Mucosa of stomach (tissue), 1 donor: ENCODE measurements around the gene NMT2.
"Not testable (repeated sequence)": the region's sequence is repeated elsewhere in the genome, so short reads cannot be mapped to it uniquely, and the experiment has no call there.

Source experiments
- H3K27me3 ChIP-seq: one replicate; pipeline ENCODE4 v1.7.0; 2013; ENCODE audit warnings: mild to moderate bottlenecking, low read length; ENCODE audit not compliant: control insufficient read depth, insufficient read depth
- H3K36me3 ChIP-seq: one replicate; pipeline ENCODE4 v1.7.0; 2013; ENCODE audit warnings: low read length; ENCODE audit not compliant: control insufficient read depth, insufficient read depth
- H3K4me1 ChIP-seq: one replicate; pipeline ENCODE4 v1.7.0; 2013; ENCODE audit warnings: mild to moderate bottlenecking, low read length; ENCODE audit not compliant: control insufficient read depth, insufficient read depth
- H3K4me3 ChIP-seq: one replicate; pipeline ENCODE4 v1.7.0; 2013; ENCODE audit warnings: low read length
- H3K9ac ChIP-seq: one replicate; pipeline ENCODE4 v1.7.0; 2013; ENCODE audit warnings: mild to moderate bottlenecking, low read length, moderate library complexity
- H3K9me3 ChIP-seq: one replicate; pipeline ENCODE4 v1.7.0; 2013; ENCODE audit warnings: mild to moderate bottlenecking, low read length, moderate library complexity; ENCODE audit not compliant: control insufficient read depth
- donor health status: Pancreatic carcinoma.

NMT2 gene

GRCh38 chr10:15168291-15168785, at the start of gene NMT2:
NMT2 (minus strand) TSS chr10:15168693; CDS start chr10:15168612, 81 bp downstream.
- Histone ChIP-seq H3K4me1 (peaks cover 16% of the 10 kb centered on the region), H3K27me3 (no peaks in the 10 kb centered on the region), H3K9me3 (no peaks in the 10 kb centered on the region), H3K36me3 (no peaks in the 10 kb centered on the region), H3K4me3 (peak within 1 kb of the TSS; percentile 27), H3K9ac (peak within 1 kb of the TSS; percentile 73)

- Histone ChIP-seq H3K4me3 (no peak overlapping the region), H3K27me3 (no peaks in the 10 kb centered on the region), H3K4me1 (no peaks in the 10 kb centered on the region), H3K36me3 (no peaks in the 10 kb centered on the region), H3K9me3 (no peaks in the 10 kb centered on the region), H3K9ac (no peak overlapping the region)
These were observed 48.2 kb upstream of the NMT2 start for GRCh38 chr10:15216700-15217099.

GRCh38 chr10:15214237-15214636, 45.7 kb upstream of the NMT2 start:
- Histone ChIP-seq H3K4me1 (no peaks in the 10 kb centered on the region), H3K9ac (no peak overlapping the region), H3K27me3 (no peaks in the 10 kb centered on the region), H3K36me3 (no peaks in the 10 kb centered on the region), H3K9me3 (no peaks in the 10 kb centered on the region), H3K4me3 (no peak overlapping the region)

GRCh38 chr10:15213461-15213861, 45.0 kb upstream of the NMT2 start:
- Histone ChIP-seq H3K4me3 (no peak overlapping the region), H3K27me3 (no peaks in the 10 kb centered on the region), H3K36me3 (no peaks in the 10 kb centered on the region), H3K9ac (no peak overlapping the region), H3K4me1 (no peaks in the 10 kb centered on the region), H3K9me3 (no peaks in the 10 kb centered on the region)

DNA sequence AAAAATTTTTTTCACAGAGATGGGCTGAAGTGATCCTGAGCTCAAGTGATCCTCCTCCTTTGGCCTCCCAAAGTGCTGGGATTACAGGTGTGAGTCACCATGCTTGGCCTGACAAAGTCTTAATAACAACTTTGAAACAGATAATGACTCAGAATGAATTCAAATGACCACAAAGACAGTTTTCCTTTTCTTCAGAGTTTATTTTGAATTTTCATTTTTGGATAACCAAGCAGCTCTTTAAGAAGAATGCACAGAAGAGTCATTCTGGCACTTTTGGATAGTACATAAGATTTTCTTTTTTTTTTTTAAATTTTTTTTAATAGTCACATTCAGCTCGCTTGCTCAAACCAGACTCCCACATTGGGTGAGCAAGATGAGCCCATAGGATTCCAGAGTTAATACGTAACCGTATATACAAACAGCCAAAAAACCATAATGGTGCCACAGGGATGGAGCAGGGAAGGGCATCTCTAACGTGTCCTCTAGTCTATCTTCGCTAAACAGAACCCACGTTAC, 43.0 kb upstream of the NMT2 start:
- no peaks in the 10 kb centered on the region for H3K36me3 ChIP-seq
- no peak overlapping the region for H3K9ac ChIP-seq
- no peaks in the 10 kb centered on the region for H3K27me3 ChIP-seq
- no peaks in the 10 kb centered on the region for H3K4me1 ChIP-seq
- H3K9me3 ChIP-seq, result no peaks in the 10 kb centered on the region
- H3K4me3 ChIP-seq, result no peak overlapping the region

GRCh38 chr10:15210521-15210920, 42.0 kb upstream of the NMT2 start:
- H3K9ac ChIP-seq, result no peak overlapping the region
- no peak overlapping the region for H3K4me3 ChIP-seq
- no peaks in the 10 kb centered on the region for H3K27me3 ChIP-seq
- no peaks in the 10 kb centered on the region for H3K4me1 ChIP-seq
- no peaks in the 10 kb centered on the region for H3K36me3 ChIP-seq
- no peaks in the 10 kb centered on the region for H3K9me3 ChIP-seq

DNA sequence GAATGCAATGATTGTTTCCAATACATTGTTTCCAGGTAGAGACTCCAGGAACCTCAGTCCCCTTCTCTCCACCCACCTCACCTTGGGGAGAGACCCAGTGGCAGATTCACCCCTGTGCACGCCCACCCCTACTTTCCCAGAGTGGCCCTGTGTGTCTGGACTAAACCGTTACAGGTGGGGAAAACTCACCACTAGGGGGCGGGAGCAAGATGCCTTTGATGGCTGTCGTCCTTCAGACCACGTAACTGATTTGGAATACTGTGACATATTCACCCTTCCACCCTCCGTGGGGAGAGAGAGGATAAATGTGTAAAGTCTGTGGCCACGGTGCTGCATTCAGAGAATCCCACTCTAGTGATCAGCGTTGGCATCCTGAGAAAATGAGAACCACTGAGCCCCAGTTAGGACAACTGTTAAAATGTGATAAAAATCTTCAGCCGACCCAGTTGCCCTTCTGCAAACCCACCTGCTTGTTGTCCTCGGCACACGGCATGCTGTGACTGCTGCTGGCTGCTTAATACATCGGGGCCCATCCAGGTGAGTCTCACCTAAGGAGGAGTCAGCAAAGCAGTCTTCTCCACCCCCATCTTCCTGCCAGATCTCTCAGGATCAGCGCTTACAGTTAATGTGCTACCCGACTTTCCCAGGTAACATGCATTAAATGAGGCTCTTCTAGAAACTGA, 41.5 kb upstream of the NMT2 start:
- Histone ChIP-seq H3K9ac (no peak overlapping the region), H3K4me1 (no peaks in the 10 kb centered on the region), H3K36me3 (no peaks in the 10 kb centered on the region), H3K27me3 (no peaks in the 10 kb centered on the region), H3K9me3 (no peaks in the 10 kb centered on the region), H3K4me3 (no peak overlapping the region)

GRCh38 chr10:15208221-15208620, 39.7 kb upstream of the NMT2 start:
- Histone ChIP-seq H3K4me1 (no peaks in the 10 kb centered on the region), H3K9ac (no peak overlapping the region), H3K36me3 (no peaks in the 10 kb centered on the region), H3K4me3 (no peak overlapping the region), H3K9me3 (no peaks in the 10 kb centered on the region), H3K27me3 (no peaks in the 10 kb centered on the region)

- H3K4me1 ChIP-seq, H3K9ac ChIP-seq, H3K27me3 ChIP-seq, H3K4me3 ChIP-seq, H3K9me3 ChIP-seq, H3K36me3 ChIP-seq: not testable (repeated sequence)
These were observed 38.9 kb upstream of the NMT2 start for GRCh38 chr10:15207410-15207809.

DNA sequence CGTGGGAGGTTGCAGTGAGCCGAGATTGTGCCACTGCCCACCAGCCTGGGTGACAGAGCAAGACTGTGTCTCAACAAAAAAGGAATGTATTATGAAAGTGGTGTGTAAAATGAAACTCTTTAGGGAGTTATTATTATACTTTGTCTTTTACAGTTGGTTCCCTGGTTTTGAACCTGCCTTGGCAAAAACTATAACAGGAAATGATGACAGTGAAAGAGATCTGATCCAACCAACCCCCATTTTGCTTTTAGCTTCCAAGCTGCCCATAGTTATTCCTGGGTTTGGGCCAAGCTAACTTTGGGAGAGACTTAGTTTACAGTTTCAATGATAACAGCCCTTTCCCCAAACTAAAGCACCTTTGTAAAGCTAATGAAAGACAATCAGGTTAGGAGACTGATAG, 34.1 kb upstream of the NMT2 start:
- Histone ChIP-seq H3K9ac (no peak overlapping the region), H3K27me3 (no peaks in the 10 kb centered on the region), H3K36me3 (no peaks in the 10 kb centered on the region), H3K4me1 (no peaks in the 10 kb centered on the region), H3K9me3 (no peaks in the 10 kb centered on the region), H3K4me3 (no peak overlapping the region)

GRCh38 chr10:15202301-15202621, 33.8 kb upstream of the NMT2 start:
- not testable (repeated sequence) for H3K4me3 ChIP-seq, H3K27me3 ChIP-seq, H3K36me3 ChIP-seq, H3K9ac ChIP-seq, H3K4me1 ChIP-seq, H3K9me3 ChIP-seq

GRCh38 chr10:15201589-15202300, 33.3 kb upstream of the NMT2 start:
- no peaks in the 10 kb centered on the region for H3K36me3 ChIP-seq
- no peaks in the 10 kb centered on the region for H3K27me3 ChIP-seq

More at GRCh38 chr10:15201589-15202300, 33.3 kb upstream of the NMT2 start:
- H3K9me3 ChIP-seq, result no peaks in the 10 kb centered on the region
- H3K4me1 ChIP-seq, result no peaks in the 10 kb centered on the region
- no peak overlapping the region for H3K9ac ChIP-seq
- no peak overlapping the region for H3K4me3 ChIP-seq
